ENCODE measurements around the gene ANKRD29.

- TF ChIP-seq, protein P1, sequence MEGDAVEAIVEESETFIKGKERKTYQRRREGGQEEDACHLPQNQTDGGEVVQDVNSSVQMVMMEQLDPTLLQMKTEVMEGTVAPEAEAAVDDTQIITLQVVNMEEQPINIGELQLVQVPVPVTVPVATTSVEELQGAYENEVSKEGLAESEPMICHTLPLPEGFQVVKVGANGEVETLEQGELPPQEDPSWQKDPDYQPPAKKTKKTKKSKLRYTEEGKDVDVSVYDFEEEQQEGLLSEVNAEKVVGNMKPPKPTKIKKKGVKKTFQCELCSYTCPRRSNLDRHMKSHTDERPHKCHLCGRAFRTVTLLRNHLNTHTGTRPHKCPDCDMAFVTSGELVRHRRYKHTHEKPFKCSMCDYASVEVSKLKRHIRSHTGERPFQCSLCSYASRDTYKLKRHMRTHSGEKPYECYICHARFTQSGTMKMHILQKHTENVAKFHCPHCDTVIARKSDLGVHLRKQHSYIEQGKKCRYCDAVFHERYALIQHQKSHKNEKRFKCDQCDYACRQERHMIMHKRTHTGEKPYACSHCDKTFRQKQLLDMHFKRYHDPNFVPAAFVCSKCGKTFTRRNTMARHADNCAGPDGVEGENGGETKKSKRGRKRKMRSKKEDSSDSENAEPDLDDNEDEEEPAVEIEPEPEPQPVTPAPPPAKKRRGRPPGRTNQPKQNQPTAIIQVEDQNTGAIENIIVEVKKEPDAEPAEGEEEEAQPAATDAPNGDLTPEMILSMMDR (conservative IDR thresholded peaks at IDR 0.05; ENCODE audit: low read length) = no peak
- no peak for TF ChIP-seq EZH2phosphoT487 (IDR thresholded peaks at IDR 0.05; ENCODE audit: borderline replicate concordance, low read depth, low read length)
Measured at GRCh38 chr18:23643815-23644490, 18.8 kb downstream of the ANKRD29 start.

Data from OCI-LY7 (cell line).